HuH-7 (cell line): ENCODE measurements around the gene ARMC9.
A peak's percentile ranks its signal among the peaks of the same experiment; 100 is the strongest.
"Not testable (repeated sequence)": the region's sequence is repeated elsewhere in the genome, so short reads cannot be mapped to it uniquely, and the experiment has no call there.

ENCODE experiments used
- DNase-seq: peaks from one replicate; pipeline ENCODE4 v3.0.0; 2011; ENCODE audit warnings: low spot score

The ARMC9 gene

DNA sequence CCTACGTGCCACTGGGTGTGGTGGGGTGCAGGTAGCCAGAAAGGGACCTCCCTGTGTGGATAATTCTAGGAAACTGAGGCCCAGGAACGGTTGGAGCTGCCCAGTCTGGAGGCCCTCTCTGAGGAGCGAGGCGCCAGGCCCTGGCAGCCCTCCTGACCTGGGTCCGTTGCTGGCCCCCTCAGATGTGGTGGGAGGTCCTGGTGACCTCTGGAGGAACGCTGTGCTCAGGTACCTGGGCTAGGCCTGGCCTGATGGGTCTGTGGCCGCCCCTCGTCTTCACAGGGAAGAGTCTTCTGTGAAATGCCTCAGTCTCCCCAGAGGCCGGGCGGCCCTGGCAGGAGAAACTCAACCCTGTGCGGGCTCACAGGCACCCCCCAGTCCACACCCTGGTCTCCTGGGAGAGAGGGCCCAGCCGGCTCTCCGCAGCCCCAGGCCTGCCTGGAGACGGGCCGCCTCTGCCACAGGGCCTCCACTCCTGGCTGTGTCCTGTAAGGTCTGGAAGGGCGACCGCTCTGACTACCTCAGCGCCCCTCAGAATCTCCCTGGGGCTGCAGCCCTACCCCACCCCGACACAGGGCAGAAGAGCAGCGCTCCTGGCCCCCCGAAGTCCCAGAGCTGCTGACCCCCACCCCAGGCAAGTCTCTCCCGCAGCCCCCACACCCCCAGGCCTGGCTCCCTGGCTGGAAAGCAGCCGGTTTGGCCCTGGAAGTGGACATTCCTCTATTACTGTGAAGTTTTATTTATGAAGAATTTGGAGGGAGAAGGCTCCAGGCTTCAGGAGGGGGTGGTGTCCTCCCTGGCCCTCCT is 200.8 kb downstream of the ARMC9 start:
- no peak for DNase-seq

DNA sequence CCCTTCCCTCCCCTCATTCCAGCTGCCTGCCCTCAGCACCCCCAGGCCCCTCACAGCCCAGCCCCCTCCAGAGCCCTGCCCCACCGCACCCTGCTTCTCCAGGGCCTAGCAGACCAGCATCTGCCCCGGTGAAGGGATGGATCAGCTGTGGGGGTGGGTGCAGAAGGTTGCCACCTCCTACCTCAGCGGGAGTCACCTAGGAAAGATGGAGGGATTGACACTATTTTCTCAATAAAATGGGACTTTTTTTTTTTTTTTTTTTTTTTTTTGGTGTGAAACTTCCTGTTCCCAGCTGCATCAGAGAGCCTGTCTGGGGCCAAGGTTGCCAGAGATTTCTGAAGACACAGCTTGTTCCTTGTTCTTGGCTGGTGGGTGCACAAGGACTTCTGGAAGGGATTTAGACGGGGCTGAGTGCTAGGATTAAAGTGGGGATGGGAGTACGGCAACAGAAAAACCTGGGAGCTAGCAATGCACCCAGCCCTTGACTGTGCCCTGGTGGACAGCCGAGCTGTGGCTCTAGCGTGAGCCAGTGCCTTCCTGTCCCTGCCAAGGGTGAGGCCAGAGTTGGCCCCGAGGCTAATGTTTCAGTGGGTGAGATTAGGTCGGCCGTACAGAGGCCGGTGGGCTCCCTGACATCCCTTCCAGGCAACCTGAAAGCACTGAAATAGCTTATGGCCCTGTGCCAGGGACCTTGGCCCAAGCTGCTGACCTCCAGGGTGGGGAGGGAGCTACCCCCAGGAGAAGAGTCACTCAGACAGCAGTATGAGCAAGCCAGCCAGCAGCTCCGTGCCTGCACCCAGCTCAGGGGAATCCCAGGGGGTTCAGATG is 201.6 kb downstream of the ARMC9 start:
- DNase-seq, result peak; percentile 73

DNA sequence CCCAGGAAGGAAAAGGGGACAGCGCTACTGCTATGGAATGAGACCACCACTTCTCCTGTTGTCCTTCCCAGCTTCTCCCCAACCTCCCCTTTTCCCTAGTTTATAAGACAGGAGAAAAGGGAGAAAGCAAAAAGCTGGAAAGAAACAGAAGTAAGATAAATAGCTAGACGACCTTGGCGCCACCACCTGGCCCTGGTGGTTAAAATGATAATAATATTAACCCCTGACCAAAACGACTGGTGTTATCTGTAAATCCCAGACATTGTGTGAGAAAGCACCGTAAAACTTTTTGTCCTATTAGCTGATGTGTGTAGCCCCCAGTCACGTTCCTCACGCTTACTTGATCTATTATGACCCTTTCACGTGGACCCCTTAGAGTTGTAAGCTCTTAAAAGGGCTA is 202.2 kb downstream of the ARMC9 start:
- DNase-seq, result not testable (repeated sequence)

DNA sequence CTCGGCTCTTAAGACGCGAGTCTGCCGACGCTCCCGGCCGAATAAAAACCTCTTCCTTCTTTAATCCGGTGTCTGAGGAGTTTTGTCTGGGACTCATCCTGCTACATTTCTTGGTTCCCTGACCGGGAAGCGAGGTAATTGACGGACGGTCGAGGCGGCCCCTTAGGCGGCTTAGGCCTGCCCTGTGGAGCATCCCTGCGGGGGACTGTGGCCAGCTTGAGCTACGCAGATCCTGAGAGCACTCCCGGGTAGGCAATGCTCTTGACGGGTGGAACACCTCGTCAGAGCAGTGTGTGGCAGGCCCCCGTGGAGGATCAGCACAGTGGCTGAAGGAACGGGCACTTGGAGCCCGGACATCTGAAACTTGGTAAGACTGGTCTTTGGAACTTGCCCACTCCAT is 202.7 kb downstream of the ARMC9 start:
- not testable (repeated sequence) for DNase-seq

DNA sequence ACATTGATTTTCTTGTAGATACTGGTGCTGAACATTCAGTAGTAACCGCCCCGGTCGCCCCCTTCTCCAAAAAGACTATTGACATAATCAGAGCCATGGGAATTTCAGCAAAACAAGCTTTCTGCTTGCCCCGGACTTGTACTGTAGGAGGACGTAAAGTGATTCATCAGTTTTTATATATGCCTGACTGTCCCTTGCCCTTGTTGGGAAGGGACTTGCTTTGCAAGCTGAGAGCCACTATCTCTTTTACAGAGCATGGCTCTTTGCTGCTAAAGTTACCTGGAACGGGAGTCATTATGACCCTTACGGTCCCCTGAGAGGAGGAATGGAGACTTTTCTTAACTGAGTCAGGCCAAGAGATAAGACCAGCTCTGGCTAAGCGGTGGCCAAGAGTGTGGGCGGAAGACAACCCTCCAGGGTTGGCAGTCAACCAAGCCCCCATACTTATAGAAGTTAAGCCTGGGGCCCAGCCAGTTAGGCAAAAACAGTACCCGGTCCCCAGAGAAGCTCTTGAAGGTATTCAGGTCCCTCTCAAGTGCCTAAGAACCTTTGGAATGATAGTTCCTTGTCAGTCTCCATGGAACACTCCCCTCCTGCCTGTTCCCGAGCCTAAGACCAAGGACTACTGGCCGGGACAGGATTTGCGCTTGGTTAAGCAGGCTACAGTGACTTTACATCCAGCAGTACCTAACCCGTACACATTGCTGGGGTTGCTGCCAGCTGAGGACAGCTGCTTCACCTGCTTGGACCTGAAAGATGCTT is 205.2 kb downstream of the ARMC9 start:
- not testable (repeated sequence) for DNase-seq

DNA sequence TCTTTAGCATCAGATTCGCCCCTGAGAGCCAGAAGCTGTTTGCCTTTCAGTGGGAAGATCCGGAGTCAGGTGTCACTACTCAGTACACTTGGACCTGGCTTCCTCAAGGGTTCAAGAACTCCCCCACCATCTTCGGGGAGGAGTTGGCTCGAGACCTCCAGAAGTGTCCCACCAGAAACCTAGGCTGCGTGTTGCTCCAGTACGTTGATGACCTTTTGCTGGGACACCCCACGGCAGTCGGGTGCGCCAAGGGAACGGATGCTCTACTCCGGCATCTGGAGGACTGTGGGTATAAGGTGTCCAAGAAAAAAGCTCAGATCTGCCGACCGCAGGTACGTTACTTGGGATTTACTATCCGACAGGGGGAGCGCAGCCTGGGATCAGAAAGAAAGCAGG is 205.8 kb downstream of the ARMC9 start:
- not testable (repeated sequence) for DNase-seq

DNA sequence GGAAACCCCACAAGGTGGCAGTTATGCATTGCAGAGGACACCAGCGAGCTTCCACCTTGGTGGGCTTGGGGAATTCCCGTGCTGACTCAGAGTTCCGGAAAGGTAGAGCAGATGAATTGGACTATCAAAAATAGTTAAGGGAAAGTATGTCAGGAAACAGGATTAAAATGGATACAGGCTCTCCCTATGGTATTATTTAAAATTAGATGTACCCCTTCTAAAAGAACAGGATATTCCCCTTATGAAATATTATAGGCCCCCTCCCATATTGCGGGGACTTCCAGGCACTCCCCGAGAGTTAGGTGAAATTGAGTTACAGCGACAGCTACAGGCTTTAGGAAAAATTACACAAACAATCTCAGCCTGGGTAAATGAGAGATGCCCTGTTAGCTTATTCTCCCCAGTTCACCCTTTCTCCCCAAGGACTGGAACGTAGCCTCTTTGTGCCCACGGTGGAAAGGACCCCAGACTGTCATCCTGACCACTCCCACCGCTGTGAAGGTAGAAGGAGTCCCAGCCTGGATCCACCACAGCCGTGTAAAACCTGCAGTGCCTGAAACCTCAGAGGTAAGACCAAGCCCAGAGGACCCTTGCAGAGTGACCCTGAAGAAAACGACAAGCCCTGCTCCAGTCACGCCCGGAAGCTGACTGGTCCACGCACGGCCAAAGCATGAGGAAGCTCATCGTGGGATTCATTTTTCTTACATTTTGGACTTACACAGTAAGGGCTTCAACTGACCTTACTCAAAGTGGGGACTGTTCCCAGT is 207.4 kb downstream of the ARMC9 start:
- DNase-seq, result not testable (repeated sequence)

DNA sequence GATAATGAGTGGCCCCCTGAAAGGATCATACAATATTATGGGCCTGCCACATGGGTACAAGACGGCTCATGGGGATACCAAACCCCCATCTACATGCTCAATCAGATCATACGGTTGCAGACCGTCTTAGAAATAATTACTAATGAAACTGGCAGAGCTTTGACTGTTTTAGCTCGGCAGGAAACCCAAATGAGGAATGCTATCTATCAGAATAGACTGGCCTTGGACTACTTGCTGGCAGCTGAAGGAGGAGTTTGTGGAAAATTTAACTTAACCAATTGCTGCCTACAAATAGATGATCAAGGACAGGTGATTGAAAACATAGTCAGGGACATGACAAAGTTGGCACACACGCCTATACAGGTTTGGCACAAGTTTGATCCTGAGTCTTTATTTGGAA is 209.3 kb downstream of the ARMC9 start:
- DNase-seq, result not testable (repeated sequence)

DNA sequence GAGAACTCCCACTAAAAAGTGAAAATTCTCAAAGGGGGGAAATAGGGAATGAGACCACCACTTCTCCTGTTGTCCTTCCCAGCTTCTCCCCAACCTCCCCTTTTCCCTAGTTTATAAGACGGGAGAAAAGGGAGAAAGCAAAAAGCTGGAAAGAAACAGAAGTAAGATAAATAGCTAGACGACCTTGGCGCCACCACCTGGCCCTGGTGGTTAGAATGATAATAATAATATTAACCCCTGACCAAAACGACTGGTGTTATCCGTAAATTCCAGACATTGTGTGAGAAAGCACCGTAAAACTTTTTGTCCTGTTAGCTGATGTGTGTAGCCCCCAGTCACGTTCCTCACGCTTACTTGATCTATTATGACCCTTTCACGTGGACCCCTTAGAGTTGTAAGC is 209.9 kb downstream of the ARMC9 start:
- DNase-seq, result not testable (repeated sequence)

DNA sequence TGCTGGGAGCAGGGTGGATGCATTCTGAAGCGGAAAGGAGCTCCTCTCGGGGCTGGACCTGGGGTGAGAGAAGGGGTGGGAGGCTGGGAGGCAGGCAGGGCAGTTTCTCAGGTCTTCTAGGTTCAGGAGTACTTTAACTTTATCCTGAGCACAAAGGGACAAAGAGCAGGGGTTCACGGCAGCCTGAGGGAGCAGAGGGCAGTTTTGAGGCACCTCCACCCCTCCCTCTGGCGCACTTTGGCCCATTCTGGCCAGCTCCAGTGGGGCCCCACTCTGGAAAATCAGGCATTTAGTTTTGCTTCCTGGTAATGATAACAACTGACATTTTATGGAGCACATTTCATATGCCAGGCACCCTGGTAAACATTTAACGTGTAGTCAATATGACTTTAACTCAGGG is 211.3 kb downstream of the ARMC9 start:
- DNase-seq, result no peak

DNA sequence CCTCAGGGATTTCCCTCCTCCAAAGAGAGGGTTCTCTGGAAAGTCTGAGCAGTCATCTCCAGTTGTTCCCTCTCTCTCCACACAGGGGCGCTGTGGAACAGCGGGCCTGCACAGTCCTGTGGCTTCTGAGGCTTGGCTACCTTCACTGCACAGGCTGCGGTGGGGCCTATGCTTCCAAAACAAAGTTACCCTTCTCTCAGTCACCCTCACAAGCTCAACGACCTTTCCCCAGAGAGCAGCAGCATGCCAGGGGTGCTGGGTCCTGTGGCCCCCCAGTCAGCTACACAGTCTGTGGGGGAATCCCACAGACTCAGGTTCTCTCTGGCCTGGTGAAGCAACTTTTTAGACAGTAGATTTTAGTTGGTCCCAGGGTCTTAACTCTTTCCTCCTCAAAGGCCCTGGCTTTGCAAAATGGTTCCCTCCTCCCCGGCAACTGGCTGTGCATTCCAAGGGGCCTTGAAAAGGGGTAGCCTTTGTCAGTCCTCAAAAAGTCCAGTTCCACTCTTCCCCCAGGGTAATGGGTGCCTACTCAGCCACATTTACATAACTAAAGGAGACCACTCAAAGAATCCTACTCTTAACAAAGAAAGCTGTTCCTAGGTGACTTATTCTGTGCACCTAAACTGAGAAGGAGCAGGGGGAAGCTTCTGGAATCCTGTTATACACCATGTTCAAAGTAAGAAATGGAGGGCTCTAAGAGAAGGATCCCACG is 212.0 kb downstream of the ARMC9 start:
- no peak for DNase-seq

DNA sequence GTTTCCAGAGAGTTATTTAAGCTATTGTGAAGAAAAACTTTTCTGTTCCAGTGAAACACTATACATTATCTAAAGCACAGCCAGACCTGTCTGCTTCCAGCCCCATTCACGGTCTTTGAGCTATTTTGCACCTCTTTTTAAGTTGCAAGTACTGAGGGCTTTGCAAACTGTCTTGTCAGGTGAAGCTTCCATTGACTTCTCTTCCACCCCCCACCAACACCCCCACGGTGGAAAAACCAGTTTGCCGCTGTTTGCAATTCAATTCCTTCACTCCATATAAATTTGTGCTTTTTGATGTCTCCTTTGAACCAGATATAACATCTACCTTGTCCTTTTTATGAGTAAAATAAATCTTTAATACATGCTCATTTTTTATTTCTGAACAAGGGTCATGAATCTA is 212.8 kb downstream of the ARMC9 start:
- no peak for DNase-seq

DNA sequence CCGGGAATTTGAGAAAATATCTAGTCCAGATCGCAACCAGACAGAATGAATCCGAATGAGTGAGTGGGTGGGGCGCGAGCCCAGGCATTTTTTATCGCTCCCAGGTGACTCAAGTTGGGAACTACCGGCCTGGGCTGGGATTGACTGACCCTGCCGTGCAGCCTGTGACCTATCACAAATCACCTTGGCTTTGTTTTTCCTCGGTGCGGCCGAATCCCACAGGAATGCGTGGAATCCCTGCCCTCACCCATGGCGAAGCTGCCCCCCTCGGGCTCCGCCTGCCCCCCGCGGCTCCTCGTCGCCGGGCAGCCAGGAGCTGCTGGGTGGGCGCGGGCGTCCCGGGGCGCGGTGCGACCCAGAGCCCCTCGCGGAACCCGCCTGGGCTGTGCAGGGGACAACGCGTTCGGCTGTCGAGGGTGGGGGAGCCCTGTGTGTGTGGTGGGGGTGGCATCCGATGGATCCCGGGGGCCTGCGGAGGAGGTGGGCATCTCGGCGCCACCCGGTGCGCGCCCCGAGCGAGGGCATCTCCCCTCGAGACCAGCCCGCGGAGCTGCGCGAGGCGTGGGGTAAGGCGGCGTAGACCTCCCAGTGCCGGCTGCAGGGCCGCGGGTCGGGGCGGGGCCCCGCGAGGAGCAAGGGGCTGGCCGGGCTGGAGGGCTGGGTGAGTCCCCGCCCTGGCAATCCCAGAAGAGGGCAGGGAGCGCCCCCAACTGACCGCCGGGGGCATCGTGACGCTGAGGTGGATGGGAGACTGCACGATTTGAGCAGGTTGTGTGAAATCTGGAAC is 213.6 kb downstream of the ARMC9 start:
- no peak for DNase-seq

DNA sequence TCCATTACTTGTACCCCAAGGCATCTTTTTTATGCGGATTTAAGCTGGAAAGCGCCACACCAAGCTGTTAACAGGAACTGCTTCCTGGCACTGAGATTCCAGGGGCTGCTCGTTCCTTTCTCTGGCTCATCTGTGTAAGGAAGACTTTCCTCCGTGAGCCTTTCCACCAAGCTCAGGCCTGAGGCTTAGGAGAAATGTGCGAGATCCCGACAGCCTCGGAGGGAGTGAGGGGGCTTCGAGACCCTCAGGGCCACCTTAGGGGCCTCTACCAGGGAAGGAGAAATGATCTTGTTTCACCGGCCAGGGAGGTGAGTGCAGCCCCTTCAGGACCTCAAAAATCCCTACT is 214.2 kb downstream of the ARMC9 start:
- DNase-seq, result no peak

DNA sequence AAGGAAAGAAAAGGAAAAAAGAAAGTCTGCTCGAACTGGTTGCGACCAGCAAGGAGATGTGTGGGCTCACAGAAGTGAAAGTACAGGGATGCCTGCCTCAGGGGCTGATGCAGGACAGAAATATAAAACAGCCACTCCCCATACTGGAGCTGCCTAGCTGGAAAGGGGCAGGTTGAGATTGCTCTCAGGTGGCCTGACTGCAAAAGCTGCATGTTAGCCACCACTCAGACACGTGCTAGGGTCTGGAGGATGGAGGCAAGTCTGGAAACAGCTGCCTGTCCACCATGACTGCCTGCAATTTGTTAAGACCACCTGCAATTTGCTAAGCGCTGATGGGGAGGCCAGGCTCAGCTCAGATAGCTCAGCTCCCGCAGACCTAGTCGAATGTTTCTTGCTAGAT is 215.0 kb downstream of the ARMC9 start:
- no peak for DNase-seq

DNA sequence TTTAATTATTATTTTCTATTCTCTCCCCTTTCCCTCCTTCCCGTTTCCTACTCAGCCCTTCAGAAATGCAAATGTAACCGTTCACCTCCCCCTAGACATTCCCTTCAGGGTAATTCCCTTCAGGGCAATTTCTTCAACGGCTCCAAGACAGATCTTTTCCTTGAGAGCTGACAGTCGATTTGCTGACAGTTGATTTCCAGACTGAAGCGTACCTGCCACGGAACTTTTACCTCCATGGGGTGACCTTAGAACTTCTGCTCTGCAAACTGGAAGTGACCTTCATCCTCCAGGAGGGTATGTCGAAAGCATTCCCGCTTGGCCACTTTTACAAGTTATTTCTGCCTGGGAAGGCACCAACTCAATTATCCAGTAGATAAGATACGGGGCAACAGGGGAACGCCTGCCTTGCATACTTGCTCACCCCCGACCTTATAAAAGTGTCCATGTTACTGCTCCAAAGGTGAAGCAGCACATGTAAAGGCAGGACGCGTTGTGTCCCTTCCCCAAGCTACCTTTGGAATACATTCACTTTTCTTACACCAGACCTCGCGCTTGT is 215.6 kb downstream of the ARMC9 start:
- DNase-seq, result no peak

DNA sequence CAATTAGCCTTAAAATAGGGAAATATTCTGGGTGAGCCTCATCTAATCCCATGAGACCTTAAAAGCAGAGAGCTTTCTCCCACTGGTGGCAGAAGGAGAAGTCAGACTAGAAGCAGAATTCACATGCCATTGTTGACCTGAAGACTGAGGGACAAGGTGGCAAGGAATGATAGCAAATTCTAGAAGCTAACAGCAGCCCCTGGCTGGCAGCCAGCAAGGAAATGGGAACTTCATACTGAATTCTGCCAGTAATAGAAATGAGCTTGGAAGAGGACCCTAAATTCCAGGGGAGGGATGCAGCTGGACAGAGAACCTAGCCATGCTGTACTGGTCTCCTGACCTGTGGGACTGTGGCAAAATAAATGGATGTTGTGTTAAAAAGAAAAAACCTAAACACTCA is 216.6 kb downstream of the ARMC9 start:
- DNase-seq, result no peak

DNA sequence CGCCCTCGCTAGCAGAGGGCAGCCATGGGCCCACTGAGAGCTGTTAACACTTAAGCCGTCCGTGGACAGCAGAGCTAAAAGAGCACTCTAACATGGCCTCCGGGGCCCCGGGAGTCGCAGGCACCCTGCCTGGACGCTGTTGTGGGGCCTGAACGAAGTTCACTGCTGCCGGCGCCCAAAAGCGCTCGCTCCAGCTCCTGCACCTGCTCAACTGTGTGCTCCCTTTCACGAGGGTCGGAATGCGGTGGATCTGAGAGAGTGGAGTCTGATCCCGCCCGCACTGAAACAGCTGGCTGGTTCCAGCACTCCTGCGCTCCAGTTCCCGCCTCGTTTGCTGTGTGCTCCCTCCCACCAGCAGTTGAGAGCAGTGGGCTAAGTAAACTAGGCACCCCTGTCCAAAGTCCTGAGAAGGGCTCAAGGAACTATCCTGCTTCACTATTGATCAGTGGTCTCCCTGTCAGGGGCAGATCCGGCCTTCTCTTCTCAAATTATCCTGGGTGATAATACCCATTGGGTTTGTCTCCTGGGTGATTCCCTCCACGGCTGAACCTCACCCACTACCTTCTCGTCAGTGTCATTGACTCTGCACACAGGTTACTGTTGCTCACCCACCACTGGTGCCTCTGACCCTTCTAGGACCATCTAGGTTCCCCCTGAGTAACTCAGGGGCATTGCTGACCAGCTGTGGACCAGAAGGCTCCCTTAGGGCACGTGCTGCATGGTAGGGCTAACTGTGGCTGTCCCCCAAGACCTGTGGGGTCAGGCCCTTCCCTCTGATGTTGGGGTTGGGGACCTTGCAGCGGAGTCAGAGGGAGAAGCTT is 220.6 kb downstream of the ARMC9 start:
- no peak for DNase-seq

DNA sequence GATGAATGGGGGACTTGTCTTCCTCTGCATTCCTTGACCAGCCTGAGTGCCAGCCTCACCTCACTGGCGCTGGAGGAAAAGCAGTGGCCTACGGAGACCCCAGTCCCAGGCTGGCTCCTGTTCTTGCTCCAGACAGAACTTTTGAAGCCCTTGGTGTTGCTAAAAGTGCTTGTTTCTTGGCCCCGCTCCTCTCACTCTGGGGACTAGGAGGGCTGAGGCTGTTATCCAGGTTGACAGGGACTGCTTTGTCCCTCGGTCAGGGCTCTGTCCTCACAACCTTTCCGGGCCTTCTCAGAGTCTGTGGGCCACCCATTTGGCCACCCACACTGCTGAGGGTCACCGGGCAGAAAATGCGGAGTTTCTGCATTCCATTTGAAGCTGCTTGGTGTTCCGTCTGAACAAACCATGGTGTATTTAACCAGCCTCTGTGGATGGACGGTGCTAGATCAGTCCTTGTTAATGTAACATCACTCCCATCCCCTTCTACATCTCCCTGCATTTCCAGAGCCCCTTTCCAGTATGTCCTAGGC is 222.7 kb downstream of the ARMC9 start:
- no peak for DNase-seq
